RKO (cell line): Measurements from ENCODE around the gene CSF1R.
A peak's percentile ranks its signal among the peaks of the same experiment; 100 is the strongest.

ENCODE experiments used
- DNase-seq: peaks from one replicate; pipeline ENCODE4 v3.0.0-alpha.2; 2016; ENCODE audit warnings: low spot score

CSF1R gene

GRCh38 chr5:150069672-150070627 lies 16.4 kb downstream of the CSF1R start:
- no peak for DNase-seq

GRCh38 chr5:150068961-150069645 lies 17.3 kb downstream of the CSF1R start:
- no peak for DNase-seq

GRCh38 chr5:150068472-150068871 lies 17.9 kb downstream of the CSF1R start:
- DNase-seq: no peak

GRCh38 chr5:150068071-150068470 lies 18.3 kb downstream of the CSF1R start:
- DNase-seq: no peak

- DNase-seq: no peak
Measured at GRCh38 chr5:150067405-150067960, 18.9 kb downstream of the CSF1R start.

GRCh38 chr5:150066901-150067396 lies 19.4 kb downstream of the CSF1R start:
- DNase-seq: peak; percentile 31

GRCh38 chr5:150066436-150066835 lies 19.9 kb downstream of the CSF1R start:
- DNase-seq: no peak

GRCh38 chr5:150065886-150066285 lies 20.5 kb downstream of the CSF1R start:
- DNase-seq: no peak

GRCh38 chr5:150065346-150065745 lies 21.0 kb downstream of the CSF1R start:
- DNase-seq: no peak

GRCh38 chr5:150064681-150065220 lies 21.6 kb downstream of the CSF1R start:
- DNase-seq: no peak

GRCh38 chr5:150063638-150064037 lies 22.7 kb downstream of the CSF1R start:
- DNase-seq: no peak

- DNase-seq: no peak
Measured at GRCh38 chr5:150062216-150062922, 24.0 kb downstream of the CSF1R start.

- no peak for DNase-seq
Measured at GRCh38 chr5:150061538-150061995, 24.8 kb downstream of the CSF1R start.

- no peak for DNase-seq
Measured at GRCh38 chr5:150060471-150060870, 25.9 kb downstream of the CSF1R start.

- no peak for DNase-seq
Measured at GRCh38 chr5:150059623-150060022, 26.7 kb downstream of the CSF1R start.

GRCh38 chr5:150058480-150059126 lies 27.8 kb downstream of the CSF1R start:
- peak; percentile 75 for DNase-seq

- no peak for DNase-seq
Measured at GRCh38 chr5:150057996-150058395, 28.4 kb downstream of the CSF1R start.

- DNase-seq: no peak
Measured at GRCh38 chr5:150057511-150057910, 28.8 kb downstream of the CSF1R start.

- DNase-seq: no peak
Measured at GRCh38 chr5:150057052-150057451, 29.3 kb downstream of the CSF1R start.

- DNase-seq: no peak
Measured at GRCh38 chr5:150056075-150056443, 30.3 kb downstream of the CSF1R start.
